C1 segment of cervical spinal cord (tissue), 14 donors: Measurements from ENCODE around the gene MYL10.

Source experiments
- DNase-seq, 14 donors: peaks; one replicate each; lab custom pipeline; 2025; lab: John Stamatoyannopoulos, UW

MYL10 gene

DNA sequence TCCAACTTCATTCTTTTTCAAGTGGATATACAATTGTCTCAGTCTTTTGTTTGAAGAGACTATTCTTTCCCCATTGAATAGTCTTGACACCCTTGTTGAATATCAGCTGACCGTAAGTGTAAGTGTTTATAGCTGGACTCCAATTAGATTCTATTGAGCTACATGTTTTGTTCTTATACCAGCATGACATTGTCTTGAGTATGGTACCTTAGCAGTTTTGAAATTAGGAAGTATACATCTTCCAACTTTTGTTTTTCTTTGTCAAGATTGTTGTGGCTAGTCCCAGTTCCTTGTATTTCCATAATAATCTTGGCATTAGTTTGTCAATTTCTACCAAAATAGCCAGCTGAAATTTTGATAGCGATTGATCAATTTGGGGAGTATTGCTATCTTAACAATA is 56.9 kb downstream of the MYL10 start:
- no peak for DNase-seq

DNA sequence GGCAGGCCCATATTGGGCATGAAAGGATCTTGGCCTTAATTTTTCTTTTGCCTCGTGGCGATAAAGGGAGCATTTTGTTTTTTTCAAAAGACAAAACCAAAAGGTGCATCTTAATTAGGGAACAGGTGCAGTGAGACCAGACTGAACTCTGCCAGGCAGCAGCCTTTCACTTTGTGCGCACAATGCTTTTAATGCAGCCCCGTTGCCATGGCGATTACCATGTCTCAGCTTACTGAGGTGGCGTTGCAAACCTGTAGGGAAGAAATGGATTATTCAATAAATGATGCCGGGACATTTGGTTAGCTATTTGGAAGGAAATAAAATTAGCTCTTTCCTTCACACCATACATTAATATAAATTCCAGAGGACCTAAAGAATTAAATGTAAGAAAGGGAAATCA is 61.9 kb downstream of the MYL10 start:
- DNase-seq, result no peak

DNA sequence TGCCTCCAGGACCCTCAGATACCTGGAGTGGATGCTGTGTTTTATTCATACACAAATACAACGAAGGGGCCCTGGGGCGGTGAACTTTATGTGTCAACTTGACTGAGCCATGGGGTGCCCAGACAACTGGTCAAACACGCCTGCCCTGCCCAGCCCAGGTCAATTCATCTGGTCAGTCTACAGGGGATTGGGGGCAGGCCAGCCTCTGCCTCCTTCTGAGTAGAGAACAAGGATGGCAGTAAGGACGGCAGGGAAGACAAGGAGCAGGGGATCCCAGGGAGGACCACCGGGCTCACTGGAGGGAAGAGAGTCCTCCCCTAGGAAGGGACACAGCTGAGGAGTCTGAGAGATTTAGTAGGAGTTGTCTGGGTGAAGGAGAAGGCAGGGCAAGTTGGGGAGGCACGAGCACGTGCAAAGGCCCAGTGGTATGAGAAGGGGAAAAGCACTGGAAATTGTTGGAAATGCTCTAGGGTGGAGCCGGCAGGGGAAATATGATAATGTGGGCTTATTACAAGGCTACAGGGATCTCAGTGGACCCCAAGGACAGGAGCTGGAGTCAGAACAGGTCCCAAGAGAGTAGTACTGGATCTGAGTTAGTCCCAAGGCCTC is 63.4 kb downstream of the MYL10 start:
- no peak for DNase-seq

DNA sequence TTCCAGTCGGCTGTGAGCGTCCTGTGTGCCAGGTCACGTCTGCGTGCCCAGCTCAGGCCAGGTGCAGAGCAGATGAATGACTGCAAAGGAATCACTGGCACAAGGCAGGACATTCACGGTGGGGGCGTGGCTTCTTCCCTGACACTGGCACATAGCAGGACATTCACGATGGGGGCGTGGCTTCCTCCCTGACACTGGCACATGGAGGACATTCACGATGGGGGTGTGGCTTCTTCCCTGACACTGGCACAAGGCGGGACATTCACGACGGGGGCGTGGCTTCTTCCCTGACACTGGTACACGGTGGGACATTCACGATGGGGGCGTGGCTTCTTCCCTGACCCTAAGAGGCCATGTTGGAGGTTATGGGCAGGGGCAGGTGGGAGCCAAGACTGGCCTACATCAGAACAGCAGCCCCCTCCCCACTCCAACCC is 64.3 kb downstream of the MYL10 start:
- DNase-seq, result no peak

DNA sequence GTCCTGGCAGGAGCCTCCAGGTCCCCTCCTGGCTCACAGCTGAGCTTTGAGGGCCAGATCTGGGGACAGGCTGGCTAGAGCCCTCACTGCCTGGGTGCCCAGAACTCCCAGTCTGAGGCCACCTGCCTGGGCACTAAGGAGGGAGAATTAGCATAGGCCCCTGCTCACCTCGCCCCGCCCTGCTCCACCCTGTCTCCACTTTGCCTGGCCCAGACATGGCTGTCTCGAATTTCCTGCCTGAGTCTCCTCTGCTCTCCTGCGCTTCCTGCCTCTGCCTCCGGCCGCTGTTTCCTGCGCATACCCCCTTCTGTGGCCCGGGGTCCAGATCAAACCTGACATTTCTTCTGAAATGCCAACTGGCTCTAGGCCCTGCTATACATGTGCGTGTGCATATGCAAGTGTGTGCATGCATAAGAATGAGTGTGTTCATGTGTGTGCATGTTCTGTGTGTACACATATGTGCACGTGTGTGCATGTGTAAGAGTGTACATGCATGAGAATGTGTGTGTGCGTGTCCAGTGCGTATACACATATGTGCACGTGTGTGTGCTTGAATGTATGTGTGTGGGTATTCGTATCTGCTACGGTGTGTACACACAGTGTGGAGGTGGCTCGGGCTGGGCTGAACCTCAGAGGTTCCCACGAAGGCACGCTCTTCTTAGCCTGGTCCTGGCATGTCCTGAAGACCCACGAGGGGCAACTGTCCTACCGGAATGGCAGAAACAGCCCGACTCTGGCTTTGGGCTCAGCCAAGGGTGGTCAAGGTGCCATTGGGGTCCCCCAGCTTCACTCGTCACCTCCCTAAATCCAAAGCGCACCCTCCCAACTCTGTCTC is 64.9 kb downstream of the MYL10 start:
- DNase-seq, result no peak
